ENCODE results near the gene DCN.

The DCN gene

GRCh38 chr12:91109581-91110310 is 72.9 kb downstream of the DCN start:
- H3K27ac ChIP-seq = no peak overlapping the region

DNA sequence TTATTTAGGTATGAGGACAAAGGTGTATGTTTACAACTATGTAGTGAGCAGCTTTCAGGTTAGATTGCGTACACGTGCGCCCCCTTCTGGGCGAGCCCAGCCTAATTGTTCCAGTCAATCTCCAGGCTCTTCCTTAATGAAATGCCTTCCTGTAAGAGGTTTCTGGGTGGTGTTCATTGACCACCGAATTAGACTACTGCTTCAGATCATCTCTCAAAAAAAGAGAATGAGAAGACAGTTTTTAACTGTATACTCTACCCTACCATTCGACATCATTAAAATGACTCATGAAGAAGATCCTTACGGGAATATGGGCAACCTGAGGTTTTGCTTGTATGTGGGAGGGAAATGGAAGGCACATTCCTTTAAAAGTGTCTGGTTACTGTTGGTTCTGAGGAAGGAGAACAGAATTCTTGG is 73.5 kb downstream of the DCN start:
- H3K27ac ChIP-seq = no peak overlapping the region
- peak; percentile 75 for TF ChIP-seq CTCF (conservative IDR thresholded peaks at IDR 0.05)

More at GRCh38 chr12:91109581-91110310, 72.9 kb downstream of the DCN start:
- no peak for TF ChIP-seq CTCF (conservative IDR thresholded peaks at IDR 0.05)

GRCh38 chr12:91108196-91108755 is 74.3 kb downstream of the DCN start:
- no peak for TF ChIP-seq CTCF (conservative IDR thresholded peaks at IDR 0.05)
- no peak overlapping the region for H3K27ac ChIP-seq

DNA sequence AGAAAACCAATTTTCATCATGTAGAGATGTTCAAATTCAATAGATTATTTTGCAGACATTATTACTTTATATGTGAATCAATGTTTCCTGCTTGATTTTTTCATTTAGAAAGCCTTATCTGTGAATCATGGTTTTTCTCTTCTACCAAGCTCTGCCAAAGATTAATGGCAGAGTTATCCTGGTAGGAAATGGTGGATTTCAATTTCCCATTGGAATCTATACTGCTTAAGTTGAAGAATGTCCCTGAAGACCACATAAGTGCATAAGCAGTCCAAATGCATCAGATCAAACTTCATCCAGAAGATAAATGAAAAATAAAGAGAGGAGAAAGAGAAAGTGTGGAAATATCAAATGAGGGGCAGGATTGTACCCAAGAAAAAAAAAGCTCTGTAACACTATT is 76.3 kb downstream of the DCN start:
- TF ChIP-seq CTCF (conservative IDR thresholded peaks at IDR 0.05) = no peak
- H3K27ac ChIP-seq = no peak overlapping the region

DNA sequence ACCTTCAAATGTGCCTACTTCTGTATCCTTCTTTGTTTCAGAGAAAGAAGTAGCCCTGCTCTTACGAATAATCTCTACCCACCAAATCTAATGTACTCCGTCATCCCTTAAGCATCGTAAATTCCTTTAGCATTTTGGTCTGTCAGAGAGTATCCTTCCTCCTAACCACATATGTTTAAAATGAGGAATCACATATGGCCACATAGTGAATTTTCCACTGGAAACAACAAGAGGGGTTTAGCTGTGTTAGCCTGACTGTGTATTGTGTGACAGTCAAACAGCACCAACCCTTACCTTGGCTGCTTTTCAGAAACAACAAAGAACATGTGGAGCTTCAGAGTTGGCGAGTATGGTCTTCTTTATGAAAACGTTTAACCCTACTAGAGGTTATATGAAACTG is 76.8 kb downstream of the DCN start:
- no peak for TF ChIP-seq CTCF (conservative IDR thresholded peaks at IDR 0.05)
- H3K27ac ChIP-seq = no peak overlapping the region

GRCh38 chr12:91104812-91105466 is 77.7 kb downstream of the DCN start:
- no peak for TF ChIP-seq CTCF (conservative IDR thresholded peaks at IDR 0.05)
- no peak overlapping the region for H3K27ac ChIP-seq

DNA sequence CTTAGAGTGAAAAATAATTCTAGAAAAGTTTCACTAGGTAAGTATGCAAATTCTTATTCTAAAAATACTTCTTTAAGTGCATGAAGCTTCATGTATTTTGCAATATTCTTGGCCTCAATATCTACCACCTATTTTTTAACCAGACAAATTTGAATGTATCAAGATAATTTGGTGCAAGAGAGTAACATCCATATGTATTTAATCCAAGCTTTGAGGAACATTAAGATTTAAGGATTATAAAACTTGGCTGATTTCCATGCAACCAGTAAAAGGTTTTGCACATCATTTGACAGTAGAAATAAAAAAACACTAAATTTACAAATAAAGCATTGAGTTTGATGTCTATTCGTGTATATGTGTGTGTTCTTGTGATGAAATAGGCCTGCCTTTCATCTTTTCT is 79.0 kb downstream of the DCN start:
- no peak for TF ChIP-seq CTCF (conservative IDR thresholded peaks at IDR 0.05)

More for the DNA sequence above, 79.0 kb downstream of the DCN start:
- H3K27ac ChIP-seq = no peak overlapping the region
